CD14-positive monocyte (primary cell): ENCODE data around the gene ZBTB47. TPM values are rescaled to one million over a fixed set of nuclear protein-coding genes. Genes with fewer than 3 reads are reported as not detected.
A peak's percentile ranks its signal among the peaks of the same experiment; 100 is the strongest.

ENCODE experiments used
- DNase-seq, 3 donors: peaks; one replicate each; pipeline ENCODE4 v3.0.0-alpha.2; 2011 to 2022
- H2AFZ ChIP-seq: 2 replicates; pipeline ENCODE4 v1.6.0; 2012; ENCODE audit warnings: mild to moderate bottlenecking, low read depth, low read length, inconsistent platforms; ENCODE audit not compliant: insufficient read depth, poor library complexity, severe bottlenecking
- H3K27ac ChIP-seq, 2 donors: 1 replicate in 1 of 2; 2 replicates in 1 of 2; pipeline ENCODE4 v1.5.1; 2012 to 2013; ENCODE audit warnings: low read length in 2 of 2, control low read depth in 1 of 2, inconsistent platforms in 1 of 2, low read depth in 1 of 2, mild to moderate bottlenecking in 1 of 2
- H3K27me3 ChIP-seq, 2 donors: one replicate each; pipeline versions ENCODE4 v1.6.0 to v1.6.1; 2011 to 2013; ENCODE audit warnings: low read length in 2 of 2; ENCODE audit not compliant: control insufficient read depth in 2 of 2, insufficient read depth in 2 of 2
- H3K36me3 ChIP-seq, 2 donors: replicated peaks in 1 of 2; 1 replicate in 1 of 2; 2 replicates in 1 of 2; pipeline versions ENCODE4 v1.5.1 to v1.6.1; 2012 to 2013; ENCODE audit warnings: low read length in 2 of 2, control low read depth in 1 of 2, inconsistent platforms in 1 of 2, mild to moderate bottlenecking in 1 of 2; ENCODE audit not compliant: insufficient read depth in 2 of 2, control insufficient read depth in 1 of 2
- H3K4me1 ChIP-seq, 2 donors: 1 replicate in 1 of 2; 2 replicates in 1 of 2; pipeline versions ENCODE4 v1.5.1 to v1.6.1; 2012 to 2013; ENCODE audit warnings: low read length in 2 of 2, control low read depth in 1 of 2, inconsistent platforms in 1 of 2, mild to moderate bottlenecking in 1 of 2, moderate library complexity in 1 of 2; ENCODE audit not compliant: insufficient read depth in 2 of 2, control insufficient read depth in 1 of 2
- H3K4me2 ChIP-seq: replicated peaks from 2 replicates; pipeline ENCODE3; 2012; ENCODE audit warnings: low read length, moderate library complexity, mild to moderate bottlenecking; ENCODE audit not compliant: poor library complexity, severe bottlenecking; ENCODE audit errors: extremely low read depth
- H3K4me3 ChIP-seq, 3 experiments: fragments of 200-600 bp in 1 of 3; sonication (generic) in 1 of 3; replicated peaks in 1 of 3; 1 replicate in 2 of 3; 2 replicates in 1 of 3; pipeline ENCODE4 v1.5.1; 2011 to 2013; ENCODE audit warnings: low read length in 3 of 3, mild to moderate bottlenecking in 3 of 3, control low read depth in 2 of 3, low read depth in 2 of 3, inconsistent platforms in 1 of 3, moderate library complexity in 1 of 3
- H3K79me2 ChIP-seq: 2 replicates; pipeline ENCODE4 v1.6.0; 2012; ENCODE audit warnings: mild to moderate bottlenecking, control low read depth, inconsistent platforms, low read length, moderate library complexity; ENCODE audit not compliant: insufficient read depth
- H3K9ac ChIP-seq: 2 replicates; pipeline ENCODE4 v1.6.0; 2017; ENCODE audit warnings: low read length, mild to moderate bottlenecking; ENCODE audit not compliant: insufficient read depth, poor library complexity, severe bottlenecking
- H3K9me3 ChIP-seq, 2 donors: replicated peaks in 1 of 2; 1 replicate in 1 of 2; 2 replicates in 1 of 2; pipeline versions ENCODE4 v1.5.1 to v1.6.1; 2012 to 2013; ENCODE audit warnings: low read length in 2 of 2, control low read depth in 1 of 2; ENCODE audit not compliant: control insufficient read depth in 1 of 2, insufficient read depth in 1 of 2
- H4K20me1 ChIP-seq: 2 replicates; pipeline ENCODE4 v1.6.0; 2012; ENCODE audit warnings: mild to moderate bottlenecking, low read length, control low read depth, moderate library complexity; ENCODE audit not compliant: insufficient read depth
- H3K27ac Mint-ChIP-seq, 7 donors: one replicate each; pipeline ENCODE4 v1.8.0; 2020; ENCODE audit warnings: mild to moderate bottlenecking in 7 of 7, mixed read lengths in 7 of 7, moderate library complexity in 6 of 7, inconsistent platforms in 2 of 7
- H3K27me3 Mint-ChIP-seq, 3 donors: one replicate each; pipeline ENCODE4 v1.8.0; 2021 to 2022; ENCODE audit warnings: low read depth in 3 of 3, mild to moderate bottlenecking in 3 of 3, mixed read lengths in 3 of 3, moderate library complexity in 3 of 3, inconsistent platforms in 1 of 3
- H3K36me3 Mint-ChIP-seq, 2 donors: one replicate each; pipeline ENCODE4 v1.8.0; 2020; ENCODE audit warnings: mixed read lengths in 2 of 2, inconsistent platforms in 1 of 2, mild to moderate bottlenecking in 1 of 2
- H3K4me1 Mint-ChIP-seq: one replicate; pipeline ENCODE4 v1.8.0; 2020; ENCODE audit warnings: mild to moderate bottlenecking, mixed read lengths
- H3K4me3 Mint-ChIP-seq, 2 donors: one replicate each; pipeline ENCODE4 v1.8.0; 2020; ENCODE audit warnings: mild to moderate bottlenecking in 2 of 2, mixed read lengths in 2 of 2, moderate library complexity in 1 of 2
- H3K9me3 Mint-ChIP-seq, 7 donors: one replicate each; pipeline ENCODE4 v1.8.0; 2020 to 2022; ENCODE audit warnings: mixed read lengths in 7 of 7, mild to moderate bottlenecking in 6 of 7, moderate library complexity in 6 of 7, inconsistent platforms in 2 of 7
- CTCF ChIP-seq: fragments of 200-600 bp; IDR thresholded peaks from one replicate; pipeline ENCODE4 v1.8.0; 2022; ENCODE audit warnings: antibody characterized with exemption, mild to moderate bottlenecking
- WGBS: methylation state at CpG from one replicate; pipeline ENCODE4 v1.1.5; 2013; ENCODE audit warnings: missing lambda C conversion rate; ENCODE audit not compliant: insufficient coverage; 5-methylcytosine and 5-hydroxymethylcytosine counted together
- intact Hi-C, 2 donors: fragments of 100-400 bp; cut with micrococcal nuclease; formaldehyde crosslinking; loops; one replicate each; pipeline versions ENCODE4 v1.15.0 to v1.15.1; 2023
- polyA plus RNA-seq, 3 donors: library from polyadenylated mRNA; depleted of rRNA in 1 of 3; unstranded in 2 of 3; stranded (reverse) in 1 of 3; fragments of 300-500 nt in 2 of 3; fragments of >200 nt in 1 of 3; fragmentation: Illumina TruSeq in 2 of 3; gene quantifications; 1 replicate in 2 of 3; 2 replicates in 1 of 3; pipeline ENCODE4 v1.2.3, GENCODE V29; 2012 to 2021

The ZBTB47 gene
- polyA plus RNA-seq, 3 donors, result 0.35 to 9.8 (median 0.41) TPM

- Mint-ChIP-seq H3K27me3 (peaks cover 34 to 47% (median 42%) of the 10 kb centered on the region in 3 donors), H3K36me3 (no peaks in the 10 kb centered on the region), H3K27ac (no peak overlapping the region), H3K4me3 (no peak overlapping the region), H3K9me3 (peaks cover 0 to 8% (median 0%) of the 10 kb centered on the region in 7 donors), H3K4me1 (peaks cover 10% of the 10 kb centered on the region)
- no peak overlapping the region for H3K27ac ChIP-seq
- H4K20me1 ChIP-seq, result no peaks in the 10 kb centered on the region
- no peak overlapping the region for H3K4me2 ChIP-seq
- peaks cover 0 to 26% of the 10 kb centered on the region in 2 donors for H3K27me3 ChIP-seq
- H3K9ac ChIP-seq, result no peak overlapping the region
- no peaks in the 10 kb centered on the region for H3K79me2 ChIP-seq
- no peak overlapping the region for H2AFZ ChIP-seq
- no peak for TF ChIP-seq CTCF
- intact Hi-C loops, result no loop called here
- no peaks in the 10 kb centered on the region for H3K4me1 ChIP-seq
- DNase-seq, result no peak
- 80% methylated on average over 9 of the region's 9 CpGs for WGBS
- H3K9me3 ChIP-seq, result peaks cover 0 to 5% of the 10 kb centered on the region in 2 donors
- no peak overlapping the region for H3K4me3 ChIP-seq
- no peaks in the 10 kb centered on the region for H3K36me3 ChIP-seq
Observed at GRCh38 chr3:42689421-42690014, 36.0 kb downstream of the ZBTB47 start.

GRCh38 chr3:42690191-42690590 is 36.7 kb downstream of the ZBTB47 start:
- H3K27me3 Mint-ChIP-seq, result peaks cover 29 to 41% (median 37%) of the 10 kb centered on the region in 3 donors
- peak overlapping the region in 1 of 7 donors; percentile 54 for H3K27ac Mint-ChIP-seq
- TF ChIP-seq CTCF, result no peak
- peaks cover 10% of the 10 kb centered on the region for H3K4me1 Mint-ChIP-seq
- H3K9me3 Mint-ChIP-seq, result peaks cover 0 to 8% (median 0%) of the 10 kb centered on the region in 7 donors
- H3K9me3 ChIP-seq, result peaks cover 0 to 5% of the 10 kb centered on the region in 2 donors
- no peak overlapping the region for H3K9ac ChIP-seq
- no peak overlapping the region for H2AFZ ChIP-seq
- no peak overlapping the region for H3K4me2 ChIP-seq
- H3K79me2 ChIP-seq, result no peaks in the 10 kb centered on the region
- DNase-seq, result no peak
- 93% methylated on average over 7 of the region's 7 CpGs for WGBS
- intact Hi-C loops, result no loop called here
- no peaks in the 10 kb centered on the region for H4K20me1 ChIP-seq
- no peaks in the 10 kb centered on the region for H3K4me1 ChIP-seq
- no peak overlapping the region for H3K4me3 ChIP-seq
- peaks cover 0 to 19% of the 10 kb centered on the region in 2 donors for H3K27me3 ChIP-seq
- H3K36me3 ChIP-seq, result no peaks in the 10 kb centered on the region
- H3K36me3 Mint-ChIP-seq, result no peaks in the 10 kb centered on the region
- no peak overlapping the region for H3K27ac ChIP-seq
- H3K4me3 Mint-ChIP-seq, result no peak overlapping the region
